OCI-LY3 (cell line): ENCODE results near the gene CTSH.

Experiments
- H2AFZ ChIP-seq: fragments of 200-600, 300-600 bp; shearing (Covaris generic); 2 replicates; pipeline ENCODE4 v1.6.0; 2014; ENCODE audit warnings: antibody characterized with exemption, low read depth, low read length
- H3K27ac ChIP-seq: fragments of 200-600, 300-600 bp; sonication (generic); 2 replicates; pipeline ENCODE4 v1.5.1; 2014; ENCODE audit warnings: mild to moderate bottlenecking, low read length, moderate library complexity, mixed read lengths
- H3K27me3 ChIP-seq: fragments of 200-600, 300-600 bp; sonication (generic); 2 replicates; pipeline ENCODE4 v1.6.1; 2014; ENCODE audit warnings: low read depth, low read length, mixed read lengths
- H3K36me3 ChIP-seq: fragments of 200-600, 300-600 bp; sonication (generic); replicated peaks from 2 replicates; pipeline ENCODE3; 2014; ENCODE audit warnings: low read depth, low read length, mixed read lengths
- H3K4me1 ChIP-seq: fragments of 300-600, 200-600 bp; sonication (generic); 2 replicates; pipeline ENCODE4 v1.6.1; 2014; ENCODE audit warnings: low read length, mixed read lengths
- H3K4me2 ChIP-seq: fragments of 200-600, 300-600 bp; sonication (generic); 2 replicates; pipeline ENCODE4 v1.6.1; 2014; ENCODE audit warnings: low read length, mixed read lengths
- H3K4me3 ChIP-seq: fragments of 300-600, 200-600 bp; sonication (generic); 2 replicates; pipeline ENCODE4 v1.5.1; 2014; ENCODE audit warnings: antibody characterized with exemption, mild to moderate bottlenecking, low read length, moderate library complexity
- H3K79me2 ChIP-seq: fragments of 300-600, 200-600 bp; shearing (Covaris generic); 2 replicates; pipeline ENCODE4 v1.6.1; 2014; ENCODE audit warnings: mild to moderate bottlenecking, low read length, mixed read lengths
- H3K9ac ChIP-seq: fragments of 300-600, 200-600 bp; shearing (Covaris generic); 2 replicates; pipeline ENCODE4 v1.6.0; 2014; ENCODE audit warnings: mild to moderate bottlenecking, low read length, moderate library complexity
- H3K9me3 ChIP-seq: fragments of 200-600, 300-600 bp; shearing (Covaris generic); 2 replicates; pipeline ENCODE4 v1.6.1; 2014; ENCODE audit warnings: low read length, mixed read lengths; ENCODE audit not compliant: insufficient read depth
- H4K20me1 ChIP-seq: fragments of 200-600, 300-600 bp; sonication (generic); 2 replicates; pipeline ENCODE4 v1.6.1; 2016; ENCODE audit warnings: low read length, mixed read lengths; ENCODE audit not compliant: insufficient read depth
- EZH2phosphoT487 ChIP-seq: fragments of 200-600 bp; shearing (Covaris generic); IDR thresholded peaks from 2 replicates; pipeline ENCODE4 v1.6.1; 2018; ENCODE audit warnings: antibody characterized with exemption, mixed run types, low read depth
- TF ChIP-seq, protein P1 (sequence below): fragments of 200-600, 300-600 bp; sonication (generic); IDR thresholded peaks from 2 replicates; pipeline ENCODE4 v1.5.1; 2014; ENCODE audit warnings: antibody characterized with exemption, low read length, low read depth

CTSH gene

DNA sequence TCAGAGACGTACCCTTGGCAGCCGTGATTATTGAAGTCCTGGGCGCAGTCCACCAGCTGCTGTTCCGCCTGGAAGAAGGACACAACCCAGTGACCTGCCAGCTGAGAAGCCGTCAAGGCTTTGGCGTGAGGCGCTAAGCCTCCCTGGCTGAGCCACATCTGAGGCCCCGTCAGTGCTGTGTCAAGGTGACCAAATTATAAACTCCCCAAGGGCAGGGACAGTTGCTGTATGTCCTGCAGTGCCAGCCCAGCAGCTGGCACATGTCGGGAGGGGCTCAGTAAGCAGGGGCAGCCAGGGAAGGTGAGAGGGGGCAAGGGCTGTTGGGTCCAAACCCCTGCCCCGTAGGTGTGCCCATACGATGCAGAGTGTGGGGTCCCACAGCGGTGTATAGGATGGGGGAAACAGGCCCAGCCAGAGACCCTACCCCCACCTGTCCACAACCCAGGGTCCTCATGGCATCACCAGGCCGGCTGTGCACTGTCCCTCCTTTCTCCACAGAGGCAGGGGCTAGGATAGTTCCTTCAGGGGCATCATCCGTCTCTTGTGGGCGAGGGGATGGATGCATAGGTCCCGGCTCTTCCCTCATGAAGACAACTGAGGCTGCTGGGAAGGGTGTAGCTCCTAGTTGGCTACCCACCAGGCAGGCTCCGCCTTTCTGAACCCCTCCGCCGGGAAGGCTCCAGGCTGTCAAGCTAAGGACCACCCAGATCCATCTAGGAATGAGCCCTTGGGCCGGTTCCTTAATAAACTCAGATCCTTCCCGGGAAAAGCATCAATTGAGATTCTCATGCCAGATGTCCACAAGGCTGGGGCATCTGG lies 13.2 kb downstream of the CTSH start:
- Histone ChIP-seq H3K27me3 (no peaks in the 10 kb centered on the region), H3K79me2 (peaks cover 38% of the 10 kb centered on the region; the same call in 1 of the 2 replicates), H3K4me3 (no peak overlapping the region), H3K4me1 (peaks cover 14% of the 10 kb centered on the region), H4K20me1 (peaks cover 11% of the 10 kb centered on the region; the same call in 1 of the 2 replicates), H3K4me2 (no peak overlapping the region), H2AFZ (no peak overlapping the region), H3K9me3 (no peaks in the 10 kb centered on the region), H3K27ac (no peak overlapping the region), H3K36me3 (peaks cover 89% of the 10 kb centered on the region), H3K9ac (no peak overlapping the region)
- no peak for TF ChIP-seq EZH2phosphoT487
- TF ChIP-seq, protein P1, sequence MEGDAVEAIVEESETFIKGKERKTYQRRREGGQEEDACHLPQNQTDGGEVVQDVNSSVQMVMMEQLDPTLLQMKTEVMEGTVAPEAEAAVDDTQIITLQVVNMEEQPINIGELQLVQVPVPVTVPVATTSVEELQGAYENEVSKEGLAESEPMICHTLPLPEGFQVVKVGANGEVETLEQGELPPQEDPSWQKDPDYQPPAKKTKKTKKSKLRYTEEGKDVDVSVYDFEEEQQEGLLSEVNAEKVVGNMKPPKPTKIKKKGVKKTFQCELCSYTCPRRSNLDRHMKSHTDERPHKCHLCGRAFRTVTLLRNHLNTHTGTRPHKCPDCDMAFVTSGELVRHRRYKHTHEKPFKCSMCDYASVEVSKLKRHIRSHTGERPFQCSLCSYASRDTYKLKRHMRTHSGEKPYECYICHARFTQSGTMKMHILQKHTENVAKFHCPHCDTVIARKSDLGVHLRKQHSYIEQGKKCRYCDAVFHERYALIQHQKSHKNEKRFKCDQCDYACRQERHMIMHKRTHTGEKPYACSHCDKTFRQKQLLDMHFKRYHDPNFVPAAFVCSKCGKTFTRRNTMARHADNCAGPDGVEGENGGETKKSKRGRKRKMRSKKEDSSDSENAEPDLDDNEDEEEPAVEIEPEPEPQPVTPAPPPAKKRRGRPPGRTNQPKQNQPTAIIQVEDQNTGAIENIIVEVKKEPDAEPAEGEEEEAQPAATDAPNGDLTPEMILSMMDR = no peak

DNA sequence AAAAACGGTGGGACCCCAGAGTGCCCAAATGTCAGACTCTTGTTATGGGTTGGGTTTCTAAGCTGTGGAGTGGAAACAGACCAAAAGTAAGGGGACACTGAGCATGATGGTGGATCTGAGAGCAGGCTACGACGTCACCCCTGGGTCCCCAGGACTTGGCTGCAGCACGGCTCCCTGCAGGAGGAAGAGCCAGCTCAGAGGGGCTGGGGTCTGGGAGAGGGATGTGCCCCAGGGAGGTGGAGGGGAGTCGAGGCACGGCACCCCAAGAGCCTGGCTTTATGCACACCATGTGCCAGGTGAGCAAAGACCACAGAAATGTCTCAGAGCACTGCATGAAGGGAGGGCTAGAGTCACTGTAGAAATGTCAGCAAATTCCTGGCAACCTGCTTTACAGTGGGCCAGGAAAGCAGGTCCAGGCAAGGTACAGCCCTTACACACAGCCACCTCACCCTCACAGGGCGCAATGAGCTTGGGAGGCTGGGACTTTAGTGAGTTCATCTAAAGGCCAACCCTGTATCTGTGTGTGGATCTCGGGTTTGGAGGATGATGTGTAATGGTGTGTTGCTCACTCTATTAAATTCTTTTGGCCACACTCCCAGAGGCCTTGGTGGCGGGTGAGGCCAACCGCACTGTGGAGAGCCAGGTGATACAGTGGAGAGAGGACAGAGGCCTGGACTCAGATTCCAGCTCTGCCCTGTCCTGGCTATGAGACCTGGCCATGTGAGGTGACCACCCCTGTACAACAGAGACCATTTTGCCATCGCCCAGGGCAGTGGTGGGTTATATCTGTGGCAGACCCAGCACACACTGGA lies 14.1 kb downstream of the CTSH start:
- H3K4me3 ChIP-seq = no peak overlapping the region
- H3K4me2 ChIP-seq = no peak overlapping the region
- TF ChIP-seq, protein P1 = no peak
- TF ChIP-seq EZH2phosphoT487 = no peak
- H3K9me3 ChIP-seq = no peaks in the 10 kb centered on the region
- no peak overlapping the region for H3K27ac ChIP-seq
- H4K20me1 ChIP-seq = peaks cover 18% of the 10 kb centered on the region; the same call in 1 of the 2 replicates
- peaks cover 5% of the 10 kb centered on the region for H3K4me1 ChIP-seq
- no peak overlapping the region for H3K9ac ChIP-seq
- H3K27me3 ChIP-seq = no peaks in the 10 kb centered on the region
- no peak overlapping the region for H2AFZ ChIP-seq
- peaks cover 94% of the 10 kb centered on the region for H3K36me3 ChIP-seq
- H3K79me2 ChIP-seq = peaks cover 34% of the 10 kb centered on the region; the same call in 1 of the 2 replicates

GRCh38 chr15:78929536-78930264 lies 15.1 kb downstream of the CTSH start:
- Histone ChIP-seq H3K9me3 (no peaks in the 10 kb centered on the region), H3K27me3 (no peaks in the 10 kb centered on the region), H4K20me1 (peaks cover 28% of the 10 kb centered on the region), H3K9ac (no peak overlapping the region), H3K4me3 (no peak overlapping the region), H3K4me1 (peaks cover 4% of the 10 kb centered on the region; the same call in 1 of the 2 replicates), H3K36me3 (peaks cover 94% of the 10 kb centered on the region), H3K4me2 (no peak overlapping the region), H3K79me2 (peaks cover 28% of the 10 kb centered on the region; the same call in 1 of the 2 replicates), H2AFZ (no peak overlapping the region), H3K27ac (no peak overlapping the region)
- TF ChIP-seq, protein P1 = no peak
- no peak for TF ChIP-seq EZH2phosphoT487
